GM23248 (cell line): ENCODE measurements around the gene PALM3. TPM values are rescaled to one million over a fixed set of nuclear protein-coding genes. Genes with fewer than 3 reads are reported as not detected.

Experiments used
- DNase-seq: peaks from one replicate; pipeline ENCODE4 v3.0.0-alpha.2; 2015
- H2AFZ ChIP-seq: fragments of 200-600 bp; sonication (generic); 2 replicates; pipeline ENCODE4 v1.6.1; 2016; ENCODE audit warnings: antibody characterized with exemption
- H3F3A ChIP-seq: fragments of 200-600 bp; sonication (generic); 2 replicates; pipeline ENCODE4 v1.6.1; 2016; ENCODE audit warnings: mild to moderate bottlenecking, antibody characterized with exemption, mixed run types; ENCODE audit not compliant: insufficient read depth
- H3K27ac ChIP-seq: fragments of 200-600 bp; sonication (generic); 2 replicates; pipeline ENCODE4 v1.5.1; 2016; ENCODE audit warnings: mild to moderate bottlenecking
- H3K27me3 ChIP-seq: fragments of 200-600 bp; sonication (generic); replicated peaks from 2 replicates; pipeline ENCODE4 v1.6.1; 2016; ENCODE audit warnings: mild to moderate bottlenecking; ENCODE audit not compliant: insufficient read depth
- H3K36me3 ChIP-seq: fragments of 200-600 bp; sonication (generic); 2 replicates; pipeline ENCODE4 v1.6.1; 2016; ENCODE audit warnings: low read depth, mild to moderate bottlenecking
- H3K4me1 ChIP-seq: fragments of 200-600 bp; sonication (generic); 2 replicates; pipeline ENCODE4 v1.6.1; 2016; ENCODE audit warnings: mild to moderate bottlenecking; ENCODE audit not compliant: insufficient read depth
- H3K4me2 ChIP-seq: fragments of 200-600 bp; sonication (generic); one replicate; pipeline ENCODE4 v1.6.1; 2016; ENCODE audit warnings: mild to moderate bottlenecking; ENCODE audit not compliant: unreplicated experiment
- H3K4me3 ChIP-seq: fragments of 200-600 bp; sonication (generic); 2 replicates; pipeline ENCODE4 v1.5.1; 2016; ENCODE audit warnings: mild to moderate bottlenecking
- H3K79me2 ChIP-seq: fragments of 200-600 bp; sonication (generic); 2 replicates; pipeline ENCODE4 v1.6.1; 2016; ENCODE audit warnings: mild to moderate bottlenecking; ENCODE audit not compliant: insufficient read depth
- H3K9ac ChIP-seq: fragments of 200-600 bp; sonication (generic); 2 replicates; pipeline ENCODE4 v1.6.1; 2016; ENCODE audit warnings: mild to moderate bottlenecking
- H3K9me2 ChIP-seq: fragments of 200-600 bp; sonication (generic); 2 replicates; pipeline ENCODE4 v1.6.1; 2016; ENCODE audit warnings: mixed run types, mild to moderate bottlenecking, moderate library complexity; ENCODE audit not compliant: insufficient read depth
- H3K9me3 ChIP-seq: fragments of 200-600 bp; sonication (generic); one replicate; pipeline ENCODE4 v1.6.1; 2017; ENCODE audit warnings: low read depth
- H4K20me1 ChIP-seq: fragments of 200-600 bp; sonication (generic); 2 replicates; pipeline ENCODE4 v1.6.0; 2016; ENCODE audit not compliant: insufficient read depth
- EZH2 ChIP-seq: fragments of 200-600 bp; sonication (generic); IDR thresholded peaks from 2 replicates; pipeline ENCODE4 v1.6.1; 2018; ENCODE audit warnings: antibody characterized with exemption, mild to moderate bottlenecking; ENCODE audit not compliant: insufficient read depth, poor library complexity, severe bottlenecking
- EZH2phosphoT487 ChIP-seq: fragments of 200-600 bp; sonication (generic); IDR thresholded peaks from 2 replicates; pipeline ENCODE4 v1.6.1; 2018; ENCODE audit warnings: antibody characterized with exemption, moderate library complexity, mild to moderate bottlenecking, low read depth; ENCODE audit not compliant: insufficient read depth
- WGBS, 2 experiments: methylation state at CpG; one replicate each; pipeline ENCODE4 v1.1.6; 2015 to 2017; ENCODE audit warnings: low lambda C conversion rate in 2 of 2, low coverage in 1 of 2; ENCODE audit errors: missing lambda C conversion rate in 2 of 2; 5-methylcytosine and 5-hydroxymethylcytosine counted together
- in situ Hi-C: fragments of 300-500 bp; cut with MboI; formaldehyde crosslinking; loops from 2 replicates; pipeline ENCODE4 v1.15.0; 2020
- polyA plus RNA-seq: library from polyadenylated mRNA; unstranded; fragments of >200 nt; fragmentation: Nextera tagmentation; extraction: Ambion mirVana; gene quantifications from 2 replicates; pipeline ENCODE4 v1.2.1, GENCODE V29; 2016
- total RNA-seq: library from RNA; depleted of rRNA; stranded (reverse); fragments of >200 nt; shearing (Covaris generic); gene quantifications from 2 replicates; pipeline ENCODE4 v1.2.3, GENCODE V29; 2014

The PALM3 gene
- total and polyA plus RNA-seq, 2 experiments from 2014 or later = 0.15 TPM; not detected in 1

DNA sequence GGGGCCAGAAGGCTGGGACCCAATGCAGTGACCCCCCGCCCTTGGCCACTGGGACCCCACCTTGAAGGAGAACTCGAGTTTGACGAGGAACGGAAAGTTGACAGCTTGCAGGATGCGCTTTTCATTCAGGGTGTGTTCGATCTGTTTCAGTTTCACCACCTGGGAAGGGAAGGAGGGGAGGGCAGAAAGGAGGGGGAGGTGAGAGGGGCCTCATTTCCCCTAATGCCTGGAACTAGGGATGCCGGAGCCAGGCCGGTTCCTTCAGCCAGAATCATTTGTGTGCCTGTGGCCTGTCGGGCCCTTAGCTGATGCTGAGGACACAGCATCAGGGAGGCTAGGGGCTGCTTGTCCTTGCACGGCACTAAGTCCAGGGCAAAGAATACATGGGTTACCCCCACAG lies 40.9 kb upstream of the PALM3 start:
- no peaks in the 10 kb centered on the region for H3K9me2 ChIP-seq

DNA sequence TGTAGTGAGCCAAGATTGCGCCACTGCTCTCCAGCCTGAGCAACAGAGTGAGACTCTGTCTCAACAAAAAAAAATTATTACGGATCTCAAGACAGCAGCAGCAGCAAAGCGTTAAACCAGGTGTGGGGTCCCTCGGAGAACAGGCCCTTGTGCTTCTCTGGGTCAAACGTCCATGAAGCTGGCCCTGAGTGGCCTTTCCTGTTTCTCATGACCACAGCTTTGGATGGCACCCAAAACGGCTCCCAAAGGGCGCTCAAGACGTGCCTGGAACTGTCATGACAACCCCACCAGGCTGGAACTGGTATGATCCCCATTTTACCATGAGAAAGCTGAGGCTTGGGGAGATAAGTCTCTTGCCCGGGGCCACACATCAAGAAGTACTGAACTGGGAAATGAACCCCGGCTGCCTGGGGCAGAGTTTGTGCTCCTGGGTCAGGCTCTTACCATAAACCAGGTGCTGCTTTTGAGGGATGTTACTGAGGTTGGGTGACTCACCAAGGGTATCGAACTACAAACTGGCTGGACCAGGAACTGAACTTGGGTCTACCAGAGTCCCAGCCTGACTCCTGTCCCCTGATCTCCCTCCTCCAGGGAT lies 40.3 kb upstream of the PALM3 start:
- no peaks in the 10 kb centered on the region for H3K9me2 ChIP-seq
- no peaks in the 10 kb centered on the region for H3K79me2 ChIP-seq
- H3K9ac ChIP-seq = no peak overlapping the region
- H3K4me1 ChIP-seq = no peaks in the 10 kb centered on the region
- no peak for DNase-seq
- no peaks in the 10 kb centered on the region for H3F3A ChIP-seq
- 81 to 98% methylated on average over 11 of the region's 11 CpGs for WGBS, 2 experiments
- H3K4me2 ChIP-seq = no peak overlapping the region
- H4K20me1 ChIP-seq = no peaks in the 10 kb centered on the region
- H2AFZ ChIP-seq = no peak overlapping the region
- no peak overlapping the region for H3K4me3 ChIP-seq
- H3K27me3 ChIP-seq = no peaks in the 10 kb centered on the region
- in situ Hi-C loops = no loop called here
- H3K9me3 ChIP-seq = no peaks in the 10 kb centered on the region
- peaks cover 14% of the 10 kb centered on the region; the same call in 1 of the 2 replicates for H3K36me3 ChIP-seq
- no peak overlapping the region for H3K27ac ChIP-seq
- TF ChIP-seq EZH2phosphoT487 (no peak), EZH2 (no peak)

More for the DNA sequence above, 40.9 kb upstream of the PALM3 start:
- in situ Hi-C loops = no loop called here
- Histone ChIP-seq H3K27ac (no peak overlapping the region), H3K36me3 (peaks cover 14% of the 10 kb centered on the region; the same call in 1 of the 2 replicates), H3K79me2 (no peaks in the 10 kb centered on the region), H4K20me1 (no peaks in the 10 kb centered on the region), H3K4me1 (no peaks in the 10 kb centered on the region), H3F3A (no peaks in the 10 kb centered on the region), H3K9me3 (no peaks in the 10 kb centered on the region), H3K9ac (no peak overlapping the region), H3K4me3 (no peak overlapping the region), H3K4me2 (no peak overlapping the region), H3K27me3 (no peaks in the 10 kb centered on the region), H2AFZ (no peak overlapping the region)
- TF ChIP-seq EZH2phosphoT487 (no peak), EZH2 (no peak)
- DNase-seq = no peak
- 91 to 93% methylated on average over 9 to 10 of the region's 10 CpGs for WGBS, 2 experiments

DNA sequence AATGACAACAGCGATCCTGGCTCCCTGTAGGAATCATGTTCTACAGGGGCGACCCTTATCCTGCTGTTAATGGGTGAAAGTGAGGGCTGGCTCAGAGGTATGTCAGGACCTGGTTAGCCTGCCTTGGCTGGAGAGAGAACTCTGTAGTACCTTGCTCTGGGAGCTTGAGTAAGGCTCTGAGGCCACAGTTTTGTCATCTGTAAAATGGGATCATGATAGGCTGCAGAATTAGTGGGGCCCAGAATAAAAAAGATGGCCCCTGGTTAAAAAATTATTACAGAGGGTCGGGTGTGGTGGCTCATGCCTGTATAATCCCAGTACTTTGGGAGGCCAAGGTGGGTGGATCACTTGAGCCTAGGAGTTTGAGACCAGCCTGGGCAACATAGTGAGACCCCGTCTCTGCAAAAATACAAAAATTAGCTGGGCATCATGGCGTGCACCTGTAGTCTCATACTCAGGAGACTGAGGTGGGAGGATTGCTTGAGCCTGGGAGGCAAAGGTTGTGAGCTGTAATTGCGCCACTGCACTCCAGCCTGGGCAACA lies 39.2 kb upstream of the PALM3 start:
- TF ChIP-seq EZH2 = no peak
- no peak for TF ChIP-seq EZH2phosphoT487
- Histone ChIP-seq H4K20me1 (no peaks in the 10 kb centered on the region), H3K9me3 (no peaks in the 10 kb centered on the region), H2AFZ (no peak overlapping the region), H3K4me3 (no peak overlapping the region), H3K36me3 (peaks cover 14% of the 10 kb centered on the region; the same call in 1 of the 2 replicates), H3K4me2 (no peak overlapping the region), H3F3A (no peaks in the 10 kb centered on the region), H3K27ac (no peak overlapping the region), H3K27me3 (no peaks in the 10 kb centered on the region), H3K4me1 (no peaks in the 10 kb centered on the region), H3K9me2 (no peaks in the 10 kb centered on the region), H3K79me2 (no peaks in the 10 kb centered on the region), H3K9ac (no peak overlapping the region)
- WGBS, 2 experiments = 90 to 92% methylated on average over 6 of the region's 6 CpGs
- in situ Hi-C loops = no loop called here
- no peak for DNase-seq

DNA sequence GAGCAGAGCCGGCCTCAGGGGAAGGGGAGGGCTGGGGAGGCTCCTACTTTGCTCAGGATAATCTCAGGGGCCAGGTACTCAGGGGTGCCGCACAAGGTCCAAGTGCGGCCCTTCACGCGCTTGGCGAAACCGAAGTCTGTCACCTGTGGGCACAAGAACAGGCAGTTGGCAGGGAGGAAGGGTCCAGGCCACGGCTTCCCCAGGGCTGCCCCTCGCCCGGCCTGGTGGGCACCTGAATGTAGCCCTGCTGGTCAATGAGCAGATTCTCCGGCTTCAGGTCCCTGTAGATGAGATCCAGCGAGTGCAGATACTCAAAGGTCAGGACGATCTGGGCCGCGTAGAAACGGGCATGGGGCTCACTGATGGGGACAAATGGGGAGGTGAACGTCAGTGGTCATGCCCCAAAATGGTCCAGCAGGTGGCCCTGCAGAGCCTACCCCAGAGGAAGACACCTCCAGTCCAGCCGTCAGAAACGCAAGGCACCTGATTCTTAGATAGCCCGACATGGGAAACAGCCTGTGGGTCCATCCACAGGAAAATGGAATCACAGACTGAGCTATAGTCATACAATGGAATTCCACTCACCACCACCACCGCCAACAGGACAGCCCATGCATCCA lies 35.8 kb upstream of the PALM3 start:
- 84% methylated on average over 20 to 21 of the region's 21 CpGs for WGBS, 2 experiments
- Histone ChIP-seq H3K9me3 (no peaks in the 10 kb centered on the region), H3K4me3 (no peak overlapping the region), H2AFZ (no peak overlapping the region), H3K36me3 (0 out of 2 replicates have a peak, but pooled peaks cover 12% of the 10 kb centered on the region), H3K9ac (no peak overlapping the region), H3F3A (no peaks in the 10 kb centered on the region), H3K27me3 (no peaks in the 10 kb centered on the region), H3K27ac (no peak overlapping the region), H3K79me2 (no peaks in the 10 kb centered on the region), H3K9me2 (no peaks in the 10 kb centered on the region), H4K20me1 (no peaks in the 10 kb centered on the region), H3K4me2 (no peak overlapping the region), H3K4me1 (no peaks in the 10 kb centered on the region)
- no peak for TF ChIP-seq EZH2
- TF ChIP-seq EZH2phosphoT487 = no peak
- in situ Hi-C loops = no loop called here
- no peak for DNase-seq
